Stimulated activated naive CD4-positive, alpha-beta T cell (primary cell): ENCODE data around the gene IFT57.

Experiments
- DNase-seq, 6 experiments: peaks; one replicate each; lab custom pipeline; 2025; lab: John Stamatoyannopoulos, UW

The IFT57 gene

GRCh38 chr3:108125153-108125543, 97.1 kb downstream of the IFT57 start:
- no peak for DNase-seq

- peak; percentile 36 to 78 (median 66) for DNase-seq
These were observed 97.7 kb downstream of the IFT57 start for GRCh38 chr3:108124337-108125152.

- DNase-seq: no peak
These were observed 98.9 kb downstream of the IFT57 start for GRCh38 chr3:108123326-108123725.

GRCh38 chr3:108122276-108122675, 99.9 kb downstream of the IFT57 start:
- DNase-seq: no peak

GRCh38 chr3:108119398-108120104, 102.7 kb downstream of the IFT57 start:
- no peak for DNase-seq

- DNase-seq: no peak
These were observed 104.0 kb downstream of the IFT57 start for GRCh38 chr3:108118038-108118768.

- no peak for DNase-seq
These were observed 104.9 kb downstream of the IFT57 start for GRCh38 chr3:108117241-108117775.

GRCh38 chr3:108114423-108115065, 107.7 kb downstream of the IFT57 start:
- DNase-seq: no peak

GRCh38 chr3:108113975-108114374, 108.2 kb downstream of the IFT57 start:
- DNase-seq: no peak

GRCh38 chr3:108110934-108111333, 111.3 kb downstream of the IFT57 start:
- no peak for DNase-seq
